HG03066 (cell line): ENCODE data around the gene SHISA4.
A peak's percentile ranks its signal among the peaks of the same experiment; 100 is the strongest.
"Not testable (repeated sequence)": the region's sequence is repeated elsewhere in the genome, so short reads cannot be mapped to it uniquely, and the experiment has no call there.

ENCODE experiments used
- ATAC-seq: cut with Tn5 transposase; IDR thresholded peaks from one replicate; pipeline ENCODE4 v1.9.1; 2021; ENCODE audit warnings: low read depth; ENCODE audit not compliant: unreplicated experiment

The SHISA4 gene

GRCh38 chr1:201895913-201896807 is 7.5 kb downstream of the SHISA4 start:
- ATAC-seq = peak; percentile 79

GRCh38 chr1:201896951-201897391 is 8.3 kb downstream of the SHISA4 start:
- ATAC-seq = no peak

- no peak for ATAC-seq
These were observed 9.7 kb downstream of the SHISA4 start for GRCh38 chr1:201898240-201898894.

- ATAC-seq = no peak
These were observed 10.3 kb downstream of the SHISA4 start for GRCh38 chr1:201898992-201899391.

GRCh38 chr1:201899683-201900429 is 11.2 kb downstream of the SHISA4 start:
- ATAC-seq = no peak

- ATAC-seq = no peak
These were observed 11.8 kb downstream of the SHISA4 start for GRCh38 chr1:201900476-201900875.

- not testable (repeated sequence) for ATAC-seq
These were observed 12.3 kb downstream of the SHISA4 start for GRCh38 chr1:201901036-201901435.

GRCh38 chr1:201902198-201902597 is 13.5 kb downstream of the SHISA4 start:
- no peak for ATAC-seq

GRCh38 chr1:201903135-201903534 is 14.4 kb downstream of the SHISA4 start:
- ATAC-seq = no peak

GRCh38 chr1:201904579-201904978 is 15.9 kb downstream of the SHISA4 start:
- no peak for ATAC-seq

- ATAC-seq = no peak
These were observed 16.7 kb downstream of the SHISA4 start for GRCh38 chr1:201905234-201905890.

GRCh38 chr1:201906336-201906735 is 17.6 kb downstream of the SHISA4 start:
- no peak for ATAC-seq

- ATAC-seq = no peak
These were observed 18.9 kb downstream of the SHISA4 start for GRCh38 chr1:201907621-201908020.

GRCh38 chr1:201911826-201912571 is 23.3 kb downstream of the SHISA4 start:
- ATAC-seq = no peak

GRCh38 chr1:201912832-201913231 is 24.1 kb downstream of the SHISA4 start:
- no peak for ATAC-seq

- ATAC-seq = no peak
These were observed 25.9 kb downstream of the SHISA4 start for GRCh38 chr1:201914456-201915235.

GRCh38 chr1:201916649-201917249 is 28.1 kb downstream of the SHISA4 start:
- ATAC-seq = no peak

- ATAC-seq = no peak
These were observed 28.8 kb downstream of the SHISA4 start for GRCh38 chr1:201917362-201918033.
